ENCODE results near the gene NGFR. TPM values are rescaled to one million over a fixed set of nuclear protein-coding genes. Genes with fewer than 3 reads are reported as not detected.
"Not testable (repeated sequence)": the region's sequence is repeated elsewhere in the genome, so short reads cannot be mapped to it uniquely, and the experiment has no call there.

Gene NGFR
- total RNA-seq, 1 donor from 2014 or later, result not detected

GRCh38 chr17:49494399-49494985 is 601 bp upstream of the NGFR start:
- no peak for DNase-seq (ENCODE audit: extremely low read depth, low read depth, low spot score)

- DNase-seq (ENCODE audit: extremely low read depth, low read depth, low spot score), result no peak
Measured at GRCh38 chr17:49495842-49496182, 719 bp downstream of the NGFR start.

GRCh38 chr17:49496183-49496866 is 1.2 kb downstream of the NGFR start:
- DNase-seq (ENCODE audit: extremely low read depth, low read depth, low spot score), result no peak

GRCh38 chr17:49496867-49497147 is 1.7 kb downstream of the NGFR start:
- DNase-seq (ENCODE audit: extremely low read depth, low read depth, low spot score), result no peak

- no peak for DNase-seq (ENCODE audit: extremely low read depth, low read depth, low spot score)
Measured at GRCh38 chr17:49497148-49498028, 2.3 kb downstream of the NGFR start.

- no peak for DNase-seq (ENCODE audit: extremely low read depth, low read depth, low spot score)
Measured at GRCh38 chr17:49498029-49498615, 3.0 kb downstream of the NGFR start.

- no peak for DNase-seq (ENCODE audit: extremely low read depth, low read depth, low spot score)
Measured at GRCh38 chr17:49501496-49501895, 6.4 kb downstream of the NGFR start.

GRCh38 chr17:49502254-49502653 is 7.2 kb downstream of the NGFR start:
- DNase-seq (ENCODE audit: extremely low read depth, low read depth, low spot score), result no peak

- not testable (repeated sequence) for DNase-seq (ENCODE audit: extremely low read depth, low read depth, low spot score)
Measured at GRCh38 chr17:49502680-49503079, 7.6 kb downstream of the NGFR start.

GRCh38 chr17:49504369-49504768 is 9.3 kb downstream of the NGFR start:
- no peak for DNase-seq (ENCODE audit: extremely low read depth, low read depth, low spot score)

GRCh38 chr17:49505854-49506253 is 10.8 kb downstream of the NGFR start:
- DNase-seq (ENCODE audit: extremely low read depth, low read depth, low spot score), result no peak

- DNase-seq (ENCODE audit: extremely low read depth, low read depth, low spot score), result no peak
Measured at GRCh38 chr17:49506282-49506681, 11.2 kb downstream of the NGFR start.

GRCh38 chr17:49508061-49508865 is 13.2 kb downstream of the NGFR start:
- DNase-seq (ENCODE audit: extremely low read depth, low read depth, low spot score), result no peak

- DNase-seq (ENCODE audit: extremely low read depth, low read depth, low spot score), result no peak
Measured at GRCh38 chr17:49508866-49509587, 13.9 kb downstream of the NGFR start.

- no peak for DNase-seq (ENCODE audit: extremely low read depth, low read depth, low spot score)
Measured at GRCh38 chr17:49509588-49509917, 14.5 kb downstream of the NGFR start.

- DNase-seq (ENCODE audit: extremely low read depth, low read depth, low spot score), result no peak
Measured at GRCh38 chr17:49510059-49510719, 15.1 kb downstream of the NGFR start.

- DNase-seq (ENCODE audit: extremely low read depth, low read depth, low spot score), result no peak
Measured at GRCh38 chr17:49510720-49511110, 15.6 kb downstream of the NGFR start.

- no peak for DNase-seq (ENCODE audit: extremely low read depth, low read depth, low spot score)
Measured at GRCh38 chr17:49511810-49512209, 16.7 kb downstream of the NGFR start.

- no peak for DNase-seq (ENCODE audit: extremely low read depth, low read depth, low spot score)
Measured at GRCh38 chr17:49512296-49513043, 17.4 kb downstream of the NGFR start.

Measured in glomerular endothelial cell (primary cell).